ENCODE results near the gene CSF2.

Gene CSF2

GRCh38 chr5:132070460-132071337 is 2.9 kb upstream of the CSF2 start:
- DNase-seq: peak; percentile 42

GRCh38 chr5:132071338-132071707 is 2.3 kb upstream of the CSF2 start:
- DNase-seq: no peak

DNA sequence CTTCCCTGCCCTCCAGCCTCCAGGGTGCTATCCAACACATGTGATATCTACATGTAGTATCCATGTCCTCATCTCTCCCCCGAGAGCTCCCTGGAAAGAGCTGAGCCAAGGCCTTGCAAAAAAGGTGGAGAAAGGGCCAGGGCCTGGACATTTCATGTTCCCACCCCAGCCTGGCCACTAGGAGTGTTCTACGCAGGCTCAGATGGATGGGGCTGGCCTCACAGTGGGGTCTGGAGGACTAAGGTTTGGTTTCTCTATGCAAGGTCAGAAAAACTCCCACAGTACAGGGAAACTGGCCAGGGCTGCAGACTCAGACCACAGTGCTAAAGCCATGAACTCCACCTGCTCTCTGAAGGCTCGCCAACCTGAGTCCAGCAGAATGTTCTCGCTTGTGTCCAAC is 1.5 kb upstream of the CSF2 start:
- no peak for DNase-seq

DNA sequence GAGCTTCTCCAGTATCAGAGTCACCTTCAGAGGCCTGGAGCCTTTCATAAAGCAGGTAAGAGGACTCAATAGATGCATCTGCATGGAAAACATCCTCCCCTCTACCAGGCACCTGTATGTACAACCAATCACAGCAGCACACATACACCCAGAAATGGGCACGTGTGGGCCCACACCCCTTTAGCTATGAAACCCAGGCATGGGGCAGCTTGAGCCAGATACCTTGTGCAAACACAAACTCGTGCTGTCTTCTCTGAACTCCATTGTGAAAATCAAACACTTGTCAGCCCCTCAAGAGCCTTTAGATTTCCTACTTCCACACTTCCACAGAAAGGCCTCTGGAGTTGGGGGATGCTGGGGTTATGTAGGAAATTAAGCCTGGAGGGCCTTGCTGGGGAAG is 1.1 kb upstream of the CSF2 start:
- DNase-seq: no peak

DNA sequence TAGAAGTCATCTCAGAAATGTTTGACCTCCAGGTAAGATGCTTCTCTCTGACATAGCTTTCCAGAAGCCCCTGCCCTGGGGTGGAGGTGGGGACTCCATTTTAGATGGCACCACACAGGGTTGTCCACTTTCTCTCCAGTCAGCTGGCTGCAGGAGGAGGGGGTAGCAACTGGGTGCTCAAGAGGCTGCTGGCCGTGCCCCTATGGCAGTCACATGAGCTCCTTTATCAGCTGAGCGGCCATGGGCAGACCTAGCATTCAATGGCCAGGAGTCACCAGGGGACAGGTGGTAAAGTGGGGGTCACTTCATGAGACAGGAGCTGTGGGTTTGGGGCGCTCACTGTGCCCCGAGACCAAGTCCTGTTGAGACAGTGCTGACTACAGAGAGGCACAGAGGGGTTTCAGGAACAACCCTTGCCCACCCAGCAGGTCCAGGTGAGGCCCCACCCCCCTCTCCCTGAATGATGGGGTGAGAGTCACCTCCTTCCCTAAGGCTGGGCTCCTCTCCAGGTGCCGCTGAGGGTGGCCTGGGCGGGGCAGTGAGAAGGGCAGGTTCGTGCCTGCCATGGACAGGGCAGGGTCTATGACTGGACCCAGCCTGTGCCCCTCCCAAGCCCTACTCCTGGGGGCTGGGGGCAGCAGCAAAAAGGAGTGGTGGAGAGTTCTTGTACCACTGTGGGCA is 642 bp downstream of the CSF2 start:
- DNase-seq: no peak

GRCh38 chr5:132074772-132075718 is 1.5 kb downstream of the CSF2 start:
- no peak for DNase-seq

DNA sequence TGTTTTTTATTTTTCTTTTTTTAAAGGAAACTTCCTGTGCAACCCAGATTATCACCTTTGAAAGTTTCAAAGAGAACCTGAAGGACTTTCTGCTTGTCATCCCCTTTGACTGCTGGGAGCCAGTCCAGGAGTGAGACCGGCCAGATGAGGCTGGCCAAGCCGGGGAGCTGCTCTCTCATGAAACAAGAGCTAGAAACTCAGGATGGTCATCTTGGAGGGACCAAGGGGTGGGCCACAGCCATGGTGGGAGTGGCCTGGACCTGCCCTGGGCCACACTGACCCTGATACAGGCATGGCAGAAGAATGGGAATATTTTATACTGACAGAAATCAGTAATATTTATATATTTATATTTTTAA is 2.1 kb downstream of the CSF2 start:
- DNase-seq: no peak

DNA sequence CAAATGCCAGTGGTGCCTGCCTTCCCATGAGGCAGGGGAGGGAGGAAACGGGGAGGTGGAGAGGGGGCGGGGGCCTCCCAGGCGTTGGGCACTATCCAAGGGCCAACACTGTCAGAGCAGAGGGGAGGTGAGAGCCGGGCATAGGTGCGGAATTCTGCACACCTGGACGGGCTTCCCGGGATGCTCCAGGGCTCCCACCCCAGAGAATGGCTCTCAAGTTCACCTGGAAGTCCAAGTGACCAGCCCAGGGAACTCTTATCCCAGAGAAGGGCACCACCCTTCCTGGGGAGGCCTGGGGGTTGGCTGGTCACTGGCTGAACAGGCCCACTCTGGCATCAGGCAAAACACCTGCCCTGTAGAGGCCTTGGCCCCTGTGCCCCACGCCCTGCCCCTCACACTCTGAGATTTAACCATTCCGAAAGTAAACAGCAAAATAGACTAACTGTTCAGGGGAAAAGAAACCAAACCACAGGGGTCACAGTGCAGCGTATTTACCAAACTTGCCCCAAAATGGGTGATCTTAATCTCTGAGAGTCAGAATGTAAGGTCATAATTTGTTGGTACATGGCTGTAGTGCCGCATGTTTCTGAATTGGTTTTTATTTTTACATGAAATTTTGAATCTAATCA is 2.7 kb downstream of the CSF2 start:
- DNase-seq: no peak

GRCh38 chr5:132076983-132077382 is 3.4 kb downstream of the CSF2 start:
- DNase-seq: no peak

DNA sequence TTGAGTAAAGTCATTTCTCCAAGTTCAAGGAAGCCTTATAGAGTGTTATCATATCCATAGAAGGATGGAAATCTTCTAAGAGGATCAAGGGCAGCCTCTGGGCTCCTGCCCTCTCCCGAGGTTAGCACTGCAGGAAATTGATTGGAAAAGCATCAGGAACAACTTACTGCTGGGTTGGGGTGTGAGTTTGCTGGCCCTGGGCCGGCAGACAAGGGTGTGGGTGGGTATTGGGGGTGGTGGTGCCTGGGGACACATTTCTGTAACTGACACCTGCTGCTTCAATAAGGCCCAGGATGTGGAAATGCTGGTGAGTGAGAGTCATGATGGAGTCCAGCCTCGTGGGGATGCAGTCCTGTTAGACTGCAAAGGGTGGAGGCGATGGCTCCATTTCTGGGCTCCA is 5.5 kb downstream of the CSF2 start:
- no peak for DNase-seq

GRCh38 chr5:132079619-132080018 is 6.0 kb downstream of the CSF2 start:
- no peak for DNase-seq

- no peak for DNase-seq
Measured at GRCh38 chr5:132080595-132080994, 7.0 kb downstream of the CSF2 start.

- DNase-seq: no peak
Measured at GRCh38 chr5:132081458-132081857, 7.9 kb downstream of the CSF2 start.

- DNase-seq: no peak
Measured at GRCh38 chr5:132082329-132083023, 8.9 kb downstream of the CSF2 start.

DNA sequence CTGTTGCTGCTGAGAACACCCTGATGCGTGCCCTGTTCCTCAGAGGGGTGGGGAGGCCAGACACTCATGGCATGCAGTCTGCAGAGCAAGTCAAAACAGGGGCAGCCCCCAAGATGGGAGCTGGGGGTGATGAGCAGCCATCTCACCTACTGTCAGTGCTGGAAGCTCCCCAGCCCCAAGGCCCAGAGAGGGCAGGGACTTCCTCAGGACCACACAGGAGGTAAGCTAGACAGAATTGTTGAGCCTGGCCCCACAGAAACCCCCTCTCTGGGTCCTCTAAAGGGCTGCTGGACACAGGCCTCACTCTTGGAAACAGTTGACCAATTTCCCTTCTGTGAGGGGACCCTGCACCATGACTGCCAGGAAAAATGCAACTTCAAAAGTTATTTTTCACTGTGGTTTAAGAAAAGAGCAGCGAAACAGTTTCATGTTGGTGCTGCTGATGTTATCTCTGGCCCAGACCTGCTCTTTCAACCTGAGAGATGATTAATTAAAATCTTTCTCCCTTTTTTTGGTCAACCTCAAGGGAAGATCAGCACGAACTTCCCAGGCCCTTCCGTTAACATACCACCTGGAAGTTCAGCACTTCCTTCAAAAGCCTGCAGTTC is 9.6 kb downstream of the CSF2 start:
- DNase-seq: no peak

- DNase-seq: no peak
Measured at GRCh38 chr5:132085686-132086085, 12.1 kb downstream of the CSF2 start.

- peak; percentile 98 for DNase-seq
Measured at GRCh38 chr5:132086277-132086794, 12.7 kb downstream of the CSF2 start.

DNA sequence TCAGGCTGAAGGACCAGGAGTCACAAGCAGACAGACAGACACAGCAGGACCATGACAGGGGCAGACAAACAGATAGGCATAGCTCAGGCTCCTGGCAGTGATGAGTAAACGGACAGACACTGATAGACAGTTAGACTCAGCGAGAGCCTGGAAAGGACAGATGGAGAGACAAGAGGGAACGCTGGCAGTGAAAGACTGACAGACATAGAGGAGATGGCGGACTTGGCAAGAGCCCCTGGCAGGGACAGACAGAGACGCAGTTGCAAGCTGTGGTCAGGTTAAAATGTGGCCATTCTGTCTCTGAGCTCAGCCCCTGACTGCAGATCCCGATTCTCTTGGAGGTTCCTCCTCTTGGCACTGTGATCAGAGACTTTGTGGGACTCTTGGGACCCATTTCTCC is 13.6 kb downstream of the CSF2 start:
- no peak for DNase-seq

DNA sequence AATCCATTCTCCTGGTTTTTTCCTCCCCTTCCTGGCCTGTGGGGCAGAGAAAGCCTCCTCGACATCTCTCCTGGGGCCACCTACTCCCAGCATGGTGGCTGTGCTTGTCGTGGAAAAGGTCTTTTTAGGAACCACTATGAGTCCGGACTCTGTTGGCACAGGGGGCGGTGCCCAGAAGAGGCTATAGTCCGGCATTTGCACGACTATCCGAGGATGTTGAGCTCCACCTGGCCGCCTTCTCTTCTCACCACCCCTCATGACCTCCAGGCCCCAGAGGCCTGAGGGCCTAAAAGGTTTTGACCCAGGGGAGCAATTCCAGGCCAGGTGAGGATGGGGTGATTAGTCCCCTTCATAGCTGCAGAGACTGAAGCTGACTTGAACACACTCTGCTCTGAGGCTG is 14.1 kb downstream of the CSF2 start:
- DNase-seq: no peak

- DNase-seq: no peak
Measured at GRCh38 chr5:132089363-132089762, 15.8 kb downstream of the CSF2 start.

DNA sequence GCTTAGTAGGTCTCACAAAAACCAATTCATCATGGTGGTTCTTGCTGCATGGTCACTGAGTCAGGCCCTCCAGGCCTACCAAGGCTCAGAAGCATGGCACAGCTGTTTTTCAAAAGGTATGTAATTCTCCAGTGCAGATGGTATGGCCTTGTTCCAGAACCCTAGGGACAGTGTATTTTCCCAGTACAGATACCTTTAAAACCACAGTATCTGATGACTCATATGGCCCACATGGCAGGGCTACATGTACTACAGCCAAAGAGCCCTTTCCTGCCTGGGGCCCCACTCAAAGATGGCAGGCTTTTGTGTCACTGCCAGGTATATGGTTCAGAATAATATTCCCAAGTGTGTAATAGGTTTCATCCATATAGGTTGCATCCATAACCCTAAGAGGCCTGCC is 16.5 kb downstream of the CSF2 start:
- peak; percentile 81 for DNase-seq

GRCh38 chr5:132093271-132093670 is 19.7 kb downstream of the CSF2 start:
- no peak for DNase-seq

Data from fibroblast of skin of right biceps (primary cell).